HG02642 (cell line): ENCODE results near the gene CYP2J2.
"Not testable (repeated sequence)": the region's sequence is repeated elsewhere in the genome, so short reads cannot be mapped to it uniquely, and the experiment has no call there.

Experiments
- ATAC-seq: cut with Tn5 transposase; IDR thresholded peaks from one replicate; pipeline ENCODE4 v1.9.1; 2021; ENCODE audit warnings: mild to moderate bottlenecking; ENCODE audit not compliant: unreplicated experiment, poor library complexity

Gene CYP2J2

GRCh38 chr1:59878370-59878769, 48.2 kb downstream of the CYP2J2 start:
- ATAC-seq = no peak

- ATAC-seq = no peak
Observed at GRCh38 chr1:59877108-59877682, 49.4 kb downstream of the CYP2J2 start.

GRCh38 chr1:59871746-59872145, 54.8 kb downstream of the CYP2J2 start:
- no peak for ATAC-seq

- no peak for ATAC-seq
Observed at GRCh38 chr1:59866462-59866861, 60.1 kb downstream of the CYP2J2 start.

GRCh38 chr1:59857679-59858354, 68.8 kb downstream of the CYP2J2 start:
- ATAC-seq = no peak

- ATAC-seq = no peak
Observed at GRCh38 chr1:59856725-59857338, 69.7 kb downstream of the CYP2J2 start.

- not testable (repeated sequence) for ATAC-seq
Observed at GRCh38 chr1:59855297-59855696, 71.3 kb downstream of the CYP2J2 start.

- ATAC-seq = no peak
Observed at GRCh38 chr1:59852117-59852516, 74.5 kb downstream of the CYP2J2 start.

- ATAC-seq = no peak
Observed at GRCh38 chr1:59846895-59847282, 79.7 kb downstream of the CYP2J2 start.

- no peak for ATAC-seq
Observed at GRCh38 chr1:59846209-59846894, 80.2 kb downstream of the CYP2J2 start.

GRCh38 chr1:59845091-59845490, 81.5 kb downstream of the CYP2J2 start:
- no peak for ATAC-seq
